MM.1S (cell line): ENCODE results near the gene TM4SF20.

ENCODE experiments used
- DNase-seq: peaks from one replicate; pipeline ENCODE4 v3.0.0-alpha.2; 2015
- H2AFZ ChIP-seq: fragments of 300-600 bp; sonication (generic); 2 replicates; pipeline ENCODE4 v1.6.0; 2016; ENCODE audit warnings: antibody characterized with exemption, low read length
- H3F3A ChIP-seq: fragments of 300-600 bp; sonication (generic); 2 replicates; pipeline ENCODE4 v1.6.1; 2016; ENCODE audit warnings: mild to moderate bottlenecking, antibody characterized with exemption, low read length, moderate library complexity, mixed read lengths; ENCODE audit not compliant: insufficient read depth
- H3K27ac ChIP-seq: fragments of 300-600 bp; sonication (generic); 2 replicates; pipeline ENCODE4 v1.5.1; 2016; ENCODE audit warnings: mild to moderate bottlenecking, low read length
- H3K27me3 ChIP-seq: fragments of 300-600 bp; sonication (generic); replicated peaks from 2 replicates; pipeline ENCODE4 v1.6.0; 2016; ENCODE audit warnings: low read length; ENCODE audit not compliant: insufficient read depth
- H3K36me3 ChIP-seq: fragments of 300-600 bp; sonication (generic); replicated peaks from 2 replicates; pipeline ENCODE4 v1.6.1; 2016; ENCODE audit warnings: mild to moderate bottlenecking, low read length, mixed read lengths; ENCODE audit not compliant: insufficient read depth
- H3K4me1 ChIP-seq: fragments of 300-600 bp; sonication (generic); 2 replicates; pipeline ENCODE4 v1.6.1; 2016; ENCODE audit warnings: low read length, mixed read lengths
- H3K4me2 ChIP-seq: fragments of 300-600 bp; sonication (generic); 2 replicates; pipeline ENCODE4 v1.6.0; 2016; ENCODE audit warnings: low read depth, low read length
- H3K4me3 ChIP-seq: fragments of 300-600 bp; sonication (generic); 2 replicates; pipeline ENCODE4 v1.5.1; 2016; ENCODE audit warnings: low read length, mixed read lengths
- H3K79me2 ChIP-seq: fragments of 300-600 bp; sonication (generic); 2 replicates; pipeline ENCODE4 v1.6.1; 2016; ENCODE audit warnings: mixed run types, low read length, mixed read lengths
- H3K9ac ChIP-seq: fragments of 300-600 bp; sonication (generic); 2 replicates; pipeline ENCODE4 v1.6.1; 2016; ENCODE audit warnings: low read length, mixed read lengths
- H3K9me2 ChIP-seq: fragments of 300-600 bp; sonication (generic); replicated peaks from 2 replicates; pipeline ENCODE4 v1.6.1; 2016; ENCODE audit warnings: mild to moderate bottlenecking, low read length, mixed read lengths; ENCODE audit not compliant: insufficient read depth
- H3K9me3 ChIP-seq: fragments of 300-600 bp; sonication (generic); replicated peaks from 2 replicates; pipeline ENCODE4 v1.6.1; 2016; ENCODE audit warnings: mild to moderate bottlenecking, low read length, mixed read lengths; ENCODE audit not compliant: insufficient read depth
- H4K20me1 ChIP-seq: fragments of 300-600 bp; sonication (generic); 2 replicates; pipeline ENCODE4 v1.6.1; 2016; ENCODE audit warnings: mild to moderate bottlenecking, low read length, moderate library complexity, mixed read lengths; ENCODE audit not compliant: insufficient read depth
- EZH2 ChIP-seq: fragments of 300-600 bp; sonication (generic); optimal IDR thresholded peaks from 2 replicates; pipeline ENCODE3; 2017; ENCODE audit warnings: low read depth, mild to moderate bottlenecking, antibody characterized with exemption, low read length, mixed read lengths
- EZH2phosphoT487 ChIP-seq: fragments of 300-600 bp; sonication (generic); IDR thresholded peaks from 2 replicates; pipeline ENCODE4 v1.6.1; 2018; ENCODE audit warnings: antibody characterized with exemption, low read length
- TF ChIP-seq, protein P1 (sequence below): fragments of 300-600 bp; sonication (generic); IDR thresholded peaks from 2 replicates; pipeline ENCODE4 v1.5.1; 2016; ENCODE audit warnings: antibody characterized with exemption, low read length, mixed read lengths

The TM4SF20 gene

DNA sequence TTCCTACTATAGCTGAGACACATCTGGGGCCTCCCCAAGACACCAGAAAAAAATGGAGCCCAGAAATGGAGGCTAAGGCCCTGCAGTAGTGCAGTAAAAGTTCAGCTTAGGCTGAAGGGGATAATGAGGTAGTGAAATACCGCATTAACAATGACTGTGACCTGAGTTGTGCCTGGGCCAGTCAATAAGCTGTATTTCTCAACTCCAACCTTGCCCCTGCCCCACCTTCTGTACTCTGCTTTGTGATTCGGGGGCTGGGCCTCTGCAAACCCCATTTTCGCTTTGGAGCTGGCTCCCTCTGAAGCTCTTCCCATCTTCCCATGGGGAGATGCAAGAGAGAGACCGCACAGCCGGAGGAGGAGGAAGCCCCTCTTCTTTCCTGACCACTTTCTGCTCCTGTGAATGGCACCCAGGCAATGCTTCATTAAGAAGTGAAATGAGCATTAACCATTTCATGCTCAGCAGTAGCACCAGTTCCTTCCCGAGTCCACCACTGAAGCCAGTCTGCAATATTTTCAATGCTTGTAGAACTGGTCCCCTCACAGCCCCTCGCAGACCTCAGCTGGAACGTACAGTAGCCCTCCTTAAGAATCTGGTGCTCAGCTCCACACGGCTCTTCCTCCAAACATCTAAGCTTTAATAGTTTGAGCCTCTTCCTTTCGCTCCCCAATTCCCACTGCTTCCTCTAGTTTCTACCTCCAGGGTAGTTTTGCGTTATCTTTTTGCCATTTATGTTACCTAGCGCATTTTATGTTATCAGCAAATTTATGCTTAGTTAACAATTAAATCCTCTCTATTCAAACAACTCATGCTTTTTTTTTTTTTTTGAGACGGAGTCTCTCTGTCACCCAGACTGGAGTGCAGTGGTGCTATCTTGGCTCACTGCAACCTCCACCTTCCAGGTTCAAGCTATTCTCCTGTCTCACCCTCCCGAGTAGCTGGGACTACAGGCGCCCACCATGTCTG, 41.3 kb upstream of the TM4SF20 start:
- no peak for DNase-seq
- Histone ChIP-seq H3K4me2 (no peak overlapping the region), H3K36me3 (no peaks in the 10 kb centered on the region), H3F3A (no peaks in the 10 kb centered on the region; the same call in 1 of the 2 replicates), H3K27me3 (no peaks in the 10 kb centered on the region), H3K9me3 (no peaks in the 10 kb centered on the region), H3K9me2 (no peaks in the 10 kb centered on the region), H3K4me1 (peaks cover 8% of the 10 kb centered on the region), H3K79me2 (no peaks in the 10 kb centered on the region), H3K9ac (no peak overlapping the region), H3K4me3 (no peak overlapping the region), H3K27ac (no peak overlapping the region), H2AFZ (no peak overlapping the region), H4K20me1 (no peaks in the 10 kb centered on the region)
- TF ChIP-seq EZH2phosphoT487 (no peak), EZH2 (no peak)
- TF ChIP-seq, protein P1, sequence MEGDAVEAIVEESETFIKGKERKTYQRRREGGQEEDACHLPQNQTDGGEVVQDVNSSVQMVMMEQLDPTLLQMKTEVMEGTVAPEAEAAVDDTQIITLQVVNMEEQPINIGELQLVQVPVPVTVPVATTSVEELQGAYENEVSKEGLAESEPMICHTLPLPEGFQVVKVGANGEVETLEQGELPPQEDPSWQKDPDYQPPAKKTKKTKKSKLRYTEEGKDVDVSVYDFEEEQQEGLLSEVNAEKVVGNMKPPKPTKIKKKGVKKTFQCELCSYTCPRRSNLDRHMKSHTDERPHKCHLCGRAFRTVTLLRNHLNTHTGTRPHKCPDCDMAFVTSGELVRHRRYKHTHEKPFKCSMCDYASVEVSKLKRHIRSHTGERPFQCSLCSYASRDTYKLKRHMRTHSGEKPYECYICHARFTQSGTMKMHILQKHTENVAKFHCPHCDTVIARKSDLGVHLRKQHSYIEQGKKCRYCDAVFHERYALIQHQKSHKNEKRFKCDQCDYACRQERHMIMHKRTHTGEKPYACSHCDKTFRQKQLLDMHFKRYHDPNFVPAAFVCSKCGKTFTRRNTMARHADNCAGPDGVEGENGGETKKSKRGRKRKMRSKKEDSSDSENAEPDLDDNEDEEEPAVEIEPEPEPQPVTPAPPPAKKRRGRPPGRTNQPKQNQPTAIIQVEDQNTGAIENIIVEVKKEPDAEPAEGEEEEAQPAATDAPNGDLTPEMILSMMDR: no peak

DNA sequence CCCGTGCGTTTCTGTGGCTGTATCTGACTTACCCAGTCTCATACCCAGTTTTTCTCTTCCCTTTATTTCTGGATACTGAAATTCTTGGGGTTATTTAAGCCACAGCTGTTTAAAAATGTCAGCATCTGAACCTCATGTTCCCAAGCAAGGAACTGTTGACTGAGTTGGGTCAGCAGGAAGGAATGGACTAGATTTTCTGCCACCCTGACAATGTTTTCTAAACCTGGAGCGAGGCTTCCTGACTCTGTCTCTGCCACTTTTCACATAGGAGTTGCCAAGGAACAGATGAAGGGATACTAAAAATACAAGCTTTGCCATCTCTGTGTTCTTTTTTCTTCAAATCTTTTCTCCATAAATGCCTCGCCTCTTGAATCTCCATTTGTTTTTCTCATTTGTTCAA, 37.6 kb upstream of the TM4SF20 start:
- no peaks in the 10 kb centered on the region for H4K20me1 ChIP-seq
- H3F3A ChIP-seq: peaks cover 5% of the 10 kb centered on the region; the same call in 1 of the 2 replicates
- H3K36me3 ChIP-seq: no peaks in the 10 kb centered on the region
- H3K27ac ChIP-seq: no peak overlapping the region
- no peaks in the 10 kb centered on the region for H3K79me2 ChIP-seq
- peaks cover 27% of the 10 kb centered on the region for H3K4me1 ChIP-seq
- DNase-seq: no peak
- H3K4me2 ChIP-seq: no peak overlapping the region
- TF ChIP-seq EZH2phosphoT487 (no peak), EZH2 (no peak)
- TF ChIP-seq, protein P1: no peak
- H3K4me3 ChIP-seq: no peak overlapping the region
- no peak overlapping the region for H3K9ac ChIP-seq
- no peaks in the 10 kb centered on the region for H3K27me3 ChIP-seq
- no peaks in the 10 kb centered on the region for H3K9me2 ChIP-seq
- H2AFZ ChIP-seq: no peak overlapping the region
- H3K9me3 ChIP-seq: no peaks in the 10 kb centered on the region

DNA sequence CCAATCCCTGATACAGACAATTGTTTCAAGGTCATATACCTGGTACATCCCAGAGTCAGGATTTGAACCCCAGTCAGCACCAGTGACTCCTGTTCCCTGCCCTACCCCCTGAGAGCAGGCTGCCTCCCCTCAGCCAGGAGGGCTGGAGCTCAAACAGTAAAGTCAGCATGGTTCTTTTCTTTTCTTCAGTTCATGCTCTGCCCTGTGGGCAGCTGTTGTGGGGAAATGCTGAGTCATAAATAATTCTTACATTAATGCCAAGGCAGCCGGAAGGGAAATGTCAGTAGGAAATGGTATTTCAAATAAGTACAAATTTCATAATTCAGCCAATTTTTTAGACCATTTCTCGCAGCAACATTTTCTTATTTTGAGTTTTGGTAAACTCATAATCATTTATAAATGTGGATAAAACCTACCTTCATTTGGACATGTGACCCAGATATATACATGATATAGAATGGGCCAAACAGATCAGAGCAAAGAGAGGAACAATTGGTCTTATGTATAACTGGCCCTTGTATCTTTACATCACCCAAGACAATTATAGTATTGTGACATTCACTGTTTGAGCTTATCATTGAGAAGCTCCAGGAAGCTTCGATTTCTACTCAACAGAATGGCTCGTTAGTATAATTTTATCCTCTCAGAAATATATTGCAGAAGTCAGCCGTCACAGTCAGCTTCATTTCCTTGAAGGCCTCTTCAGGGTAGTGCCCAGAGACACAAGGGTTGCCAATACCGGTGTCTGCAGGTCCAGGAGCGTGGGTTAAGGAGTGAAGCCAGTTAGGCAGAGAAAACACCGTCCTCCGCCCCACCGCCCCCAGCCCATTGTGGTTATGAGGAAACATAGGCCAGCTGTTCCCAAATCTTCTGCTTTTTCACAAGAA, 36.7 kb upstream of the TM4SF20 start:
- peak; percentile 68 for DNase-seq
- TF ChIP-seq, protein P1: no peak
- TF ChIP-seq EZH2phosphoT487 (no peak), EZH2 (no peak)
- Histone ChIP-seq H3K36me3 (no peaks in the 10 kb centered on the region), H3K27me3 (no peaks in the 10 kb centered on the region), H2AFZ (no peak overlapping the region), H3F3A (peaks cover 14% of the 10 kb centered on the region), H3K9me3 (no peaks in the 10 kb centered on the region), H3K4me1 (peaks cover 33% of the 10 kb centered on the region), H3K9me2 (no peaks in the 10 kb centered on the region), H3K27ac (peak overlapping the region; percentile 44; the same call in 1 of the 2 replicates), H3K4me3 (no peak overlapping the region), H3K79me2 (no peaks in the 10 kb centered on the region), H4K20me1 (no peaks in the 10 kb centered on the region), H3K9ac (no peak overlapping the region), H3K4me2 (peak overlapping the region; percentile 17; the same call in 1 of the 2 replicates)
